Posterior vena cava (tissue), 2 donors: ENCODE results near the gene LAMB4. TPM values are rescaled to one million over a fixed set of nuclear protein-coding genes. Genes with fewer than 3 reads are reported as not detected.
"Not testable (repeated sequence)": the region's sequence is repeated elsewhere in the genome, so short reads cannot be mapped to it uniquely, and the experiment has no call there.

Experiments used
- DNase-seq: peaks from one replicate; pipeline ENCODE4 v3.0.0-alpha.2; 2020; ENCODE audit warnings: low spot score
- intact Hi-C, 2 donors: fragments of 100-400 bp; cut with DNase I; formaldehyde crosslinking; loops; one replicate each; pipeline versions ENCODE4 v1.14.1 to v1.14.2; 2022 to 2023
- total RNA-seq, 2 donors: library from RNA; stranded (reverse); fragmentation: NEBNext Ultra II Directional; extraction: Animal tissue kit (Norgen Biotek cat#: 25700); gene quantifications; one replicate each; pipeline ENCODE4 v1.2.1, GENCODE V29; 2021
- donor health status: DM: yes; HTN: yes; CAD: no.
- donor health status: DM: yes; HTN: yes; CAD: no.

The LAMB4 gene
- total RNA-seq, 2 donors from 2014 or later: 0.37 TPM; not detected in 1

DNA sequence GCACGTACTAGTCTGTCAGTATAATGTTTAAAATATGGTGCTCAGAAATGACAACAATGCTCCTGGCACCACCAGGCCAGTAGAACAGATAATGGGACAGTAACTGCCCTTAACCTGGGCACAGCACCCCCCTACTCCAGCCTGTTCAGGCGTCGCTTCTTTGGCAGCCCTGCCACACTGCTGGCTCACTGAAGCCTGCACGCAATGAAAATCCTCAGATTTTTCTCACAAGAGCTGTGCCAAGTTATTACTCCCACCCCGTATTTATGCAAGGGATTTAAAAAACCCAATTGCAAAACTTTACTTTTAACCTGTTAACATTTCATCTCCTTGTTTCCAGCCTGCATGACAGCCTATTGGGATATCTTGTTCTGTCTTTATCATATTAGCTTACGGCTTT, 70.6 kb downstream of the LAMB4 start:
- no peak for DNase-seq
- intact Hi-C loops: loop anchor here in 1 of 2 donors (10.0 kb wide), 1 partner anchor 75 kb away; the partner anchor contains the start of gene LAMB4

DNA sequence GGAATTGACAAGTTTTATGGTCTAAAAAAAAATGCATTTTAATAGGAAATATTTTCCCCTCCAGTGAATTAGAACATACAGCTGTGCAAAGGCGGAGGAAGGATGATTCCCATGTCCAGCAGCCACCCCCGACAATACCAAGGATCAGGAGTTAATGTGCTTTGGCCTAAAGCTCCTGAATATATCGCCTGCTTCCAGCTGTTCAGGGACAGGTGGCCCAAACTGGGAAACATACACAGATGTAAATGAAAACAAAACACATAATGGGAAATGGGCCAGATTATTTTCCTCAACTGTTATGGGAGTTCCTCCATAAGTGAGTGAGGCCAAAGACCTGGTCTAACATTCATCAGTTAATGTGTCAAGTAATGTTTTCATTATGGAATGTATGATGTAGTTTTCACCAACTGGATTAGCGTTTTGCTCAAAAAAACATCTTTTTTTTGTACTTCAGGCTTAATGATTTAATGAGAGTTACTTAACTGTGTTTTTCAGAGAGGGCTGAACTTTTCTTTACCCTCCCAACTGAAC, 72.1 kb downstream of the LAMB4 start:
- intact Hi-C loops: loop anchor here in 1 of 2 donors (10.0 kb wide), 1 partner anchor 77 kb away; the partner anchor contains the start of gene LAMB4
- DNase-seq: no peak

DNA sequence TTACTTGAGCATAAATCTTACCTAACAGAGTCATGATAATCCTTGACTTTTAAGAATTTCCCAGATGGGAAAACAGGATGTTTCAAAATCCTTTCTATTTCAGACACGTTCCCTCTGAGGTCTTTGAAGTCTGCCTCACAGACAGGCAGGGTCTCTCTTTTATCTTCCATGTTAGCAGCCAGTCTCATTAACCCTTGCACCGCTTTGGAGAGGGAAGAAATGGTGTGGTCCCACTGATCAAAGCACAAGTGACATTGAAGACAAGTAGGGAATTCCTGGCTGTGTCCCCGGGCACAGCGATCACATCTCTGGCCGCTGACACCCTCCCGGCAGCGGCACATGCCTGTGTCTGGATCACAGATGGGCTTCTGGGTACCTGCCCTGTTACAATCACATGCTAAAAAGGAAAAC, 74.5 kb downstream of the LAMB4 start:
- DNase-seq: no peak

DNA sequence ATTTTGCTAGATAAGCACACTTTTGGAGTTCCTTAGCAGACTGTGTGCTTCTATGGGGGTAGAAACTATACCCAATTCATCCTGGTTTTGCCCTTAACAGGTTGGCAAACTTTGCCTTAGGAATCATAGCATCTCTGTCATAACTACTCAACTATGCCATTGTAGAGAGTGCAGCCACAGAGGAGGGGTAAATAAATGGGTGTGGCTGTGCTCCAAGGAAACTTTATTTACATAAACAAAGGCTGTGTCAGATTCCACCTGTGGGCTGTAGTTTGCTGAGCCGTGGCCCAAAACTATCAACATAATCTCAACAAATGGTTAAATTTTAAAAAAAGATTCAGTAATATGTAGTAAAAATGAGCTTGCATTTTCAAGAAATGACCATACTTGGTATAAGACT, 75.6 kb downstream of the LAMB4 start:
- intact Hi-C loops: loop anchor here in 1 of 2 donors (10.0 kb wide), 1 partner anchor 80 kb away; the partner anchor contains the start of gene LAMB4
- DNase-seq: no peak

More for the DNA sequence above, 74.5 kb downstream of the LAMB4 start:
- intact Hi-C loops: loop anchor here in 1 of 2 donors (10.0 kb wide), 1 partner anchor 79 kb away; the partner anchor contains the start of gene LAMB4

DNA sequence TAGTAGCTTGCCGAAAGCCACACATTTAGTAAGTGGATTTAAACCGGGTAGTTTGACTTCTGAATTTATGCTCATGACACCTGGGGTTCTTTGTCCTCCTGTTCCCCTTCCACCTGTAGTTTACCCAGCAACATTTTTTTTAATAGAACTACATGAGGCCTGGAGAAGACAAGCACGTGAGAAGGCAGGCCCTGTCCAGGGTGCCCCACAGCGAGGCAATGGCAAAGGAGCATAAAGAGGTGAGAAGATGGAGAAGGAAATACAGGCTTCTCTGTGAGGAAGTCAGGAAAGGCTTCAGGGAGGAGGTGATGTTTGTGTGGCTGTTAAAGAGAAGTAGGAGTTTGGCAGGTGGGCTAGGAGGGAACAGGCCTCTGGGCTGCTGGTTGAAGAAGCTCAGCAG, 76.9 kb downstream of the LAMB4 start:
- intact Hi-C loops: loop anchor here in 1 of 2 donors (10.0 kb wide), 1 partner anchor 82 kb away; the partner anchor contains the start of gene LAMB4
- DNase-seq: no peak

DNA sequence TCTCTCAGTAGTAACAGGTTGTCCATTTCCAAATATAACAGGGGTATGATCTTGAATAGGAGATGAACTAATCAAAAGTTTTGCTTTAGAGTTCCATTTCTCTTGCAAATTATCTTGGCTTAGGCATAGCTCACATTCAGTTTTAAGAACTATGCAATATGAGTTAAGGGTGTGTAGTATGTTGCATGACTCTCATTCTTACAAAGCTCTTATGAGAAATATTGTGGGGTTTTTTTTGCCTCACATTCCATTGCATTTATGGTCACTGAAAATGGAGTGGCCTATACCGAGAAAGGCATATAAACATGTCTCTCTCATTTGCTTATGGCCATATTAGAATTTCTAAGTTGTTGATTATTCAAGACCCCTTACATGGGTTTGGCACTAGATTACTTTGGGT, 78.7 kb downstream of the LAMB4 start:
- intact Hi-C loops: loop anchor here in 1 of 2 donors (10.0 kb wide), 1 partner anchor 83 kb away; the partner anchor contains the start of gene LAMB4
- DNase-seq: no peak

DNA sequence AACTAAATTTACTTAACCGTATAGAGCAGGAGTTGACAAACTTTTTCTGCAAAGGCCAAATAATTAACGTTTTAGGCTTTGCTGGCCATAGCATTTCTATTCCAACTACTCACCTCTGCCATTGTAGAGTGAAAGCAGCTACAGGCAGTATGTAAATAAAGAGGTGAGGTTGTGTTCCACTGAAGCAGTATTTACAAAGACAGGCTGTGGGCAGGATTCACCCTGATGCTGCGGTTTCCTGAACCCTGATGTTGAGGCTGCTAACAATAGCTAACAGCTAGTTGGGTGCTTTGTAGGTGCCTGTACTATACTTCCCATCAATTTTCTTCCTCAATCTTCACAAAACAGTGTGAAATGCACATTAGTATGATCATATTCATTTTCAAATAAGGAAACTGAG, 80.2 kb downstream of the LAMB4 start:
- intact Hi-C loops: loop anchor here in 1 of 2 donors (10.0 kb wide), 1 partner anchor 85 kb away; the partner anchor contains the start of gene LAMB4
- no peak for DNase-seq

DNA sequence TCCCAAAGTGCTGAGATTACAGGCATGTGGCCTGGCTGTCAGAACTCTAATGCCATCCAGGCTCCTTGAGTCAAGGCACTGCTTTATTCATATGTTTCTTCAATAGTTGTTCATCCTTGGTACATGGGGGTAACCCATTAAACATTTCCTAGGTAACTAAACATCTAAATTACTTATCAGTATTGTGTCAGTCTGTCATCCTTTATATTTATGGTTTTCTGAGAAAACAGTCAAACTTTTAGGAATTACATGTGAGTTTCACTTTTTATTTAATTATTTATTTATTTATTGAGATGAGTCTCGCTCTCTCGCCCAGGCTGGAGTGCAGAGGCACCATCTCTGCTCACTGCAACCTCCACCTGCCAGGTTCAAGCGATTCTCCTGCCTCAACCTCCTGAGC, 81.7 kb downstream of the LAMB4 start:
- intact Hi-C loops: no loop called here

DNA sequence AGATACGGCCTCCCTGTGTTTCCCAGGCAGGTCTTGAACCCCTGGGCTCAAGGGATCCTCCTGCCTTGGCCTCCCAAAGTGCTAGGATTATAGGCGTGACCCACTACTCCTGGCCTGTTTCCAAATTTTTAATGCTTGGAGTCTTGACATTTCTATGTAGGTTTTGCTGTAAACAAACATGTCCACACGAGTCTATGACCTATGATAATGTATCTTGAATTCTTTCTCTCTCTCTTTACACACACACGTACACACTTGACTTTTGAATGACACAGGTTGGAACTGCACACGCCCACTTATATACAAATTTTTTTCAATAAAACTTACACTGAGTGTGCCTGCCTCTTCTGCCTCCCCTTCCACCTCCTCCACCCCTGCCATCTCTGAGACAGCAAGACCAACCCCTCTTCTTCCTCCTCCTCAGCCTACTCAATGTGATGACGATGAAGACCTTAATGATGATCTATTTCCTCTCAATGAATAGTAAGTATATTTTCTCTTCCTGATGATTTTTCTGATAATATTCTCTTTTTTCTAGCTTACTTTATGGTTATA, 83.1 kb downstream of the LAMB4 start:
- no peak for DNase-seq
- intact Hi-C loops: no loop called here

More for the DNA sequence above, 81.7 kb downstream of the LAMB4 start:
- DNase-seq: no peak

DNA sequence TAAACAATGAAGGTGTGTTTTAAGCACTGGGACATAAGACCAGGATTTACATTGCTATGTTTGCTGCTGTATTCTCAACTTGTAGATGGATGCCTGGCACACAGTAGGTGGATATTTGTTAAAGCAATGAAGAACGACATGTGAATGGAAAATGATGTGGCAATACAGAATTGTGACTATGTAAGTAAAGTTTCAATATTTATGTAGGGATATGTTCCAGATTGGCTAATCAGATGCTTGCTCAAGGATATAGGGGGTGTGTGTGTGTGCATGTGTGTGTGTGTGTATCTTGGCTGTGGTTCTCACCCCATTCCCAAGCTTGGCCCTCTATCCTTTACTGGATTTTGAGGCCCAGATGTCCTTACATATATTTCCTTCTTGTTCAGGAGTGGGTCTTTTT, 84.5 kb downstream of the LAMB4 start:
- intact Hi-C loops: no loop called here
- DNase-seq: no peak

DNA sequence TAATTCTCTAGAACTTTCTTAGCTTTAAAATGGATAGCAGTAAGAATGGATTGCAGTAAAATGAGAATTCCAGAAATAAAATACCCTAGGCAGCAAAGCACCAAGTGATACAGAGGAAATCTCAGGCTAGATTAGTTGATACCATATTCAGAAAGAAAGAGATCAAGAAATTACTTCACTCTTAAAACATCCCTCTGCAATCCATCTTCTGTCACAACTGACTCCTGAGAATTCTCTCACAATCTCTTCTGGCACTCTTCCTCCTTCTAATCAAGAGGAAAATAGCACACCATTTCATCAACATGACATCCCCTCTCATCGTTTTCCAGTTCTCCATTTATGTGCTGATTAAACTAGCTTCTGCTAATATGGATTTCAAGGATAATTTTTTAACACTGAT, 85.0 kb downstream of the LAMB4 start:
- intact Hi-C loops: no loop called here
- no peak for DNase-seq

DNA sequence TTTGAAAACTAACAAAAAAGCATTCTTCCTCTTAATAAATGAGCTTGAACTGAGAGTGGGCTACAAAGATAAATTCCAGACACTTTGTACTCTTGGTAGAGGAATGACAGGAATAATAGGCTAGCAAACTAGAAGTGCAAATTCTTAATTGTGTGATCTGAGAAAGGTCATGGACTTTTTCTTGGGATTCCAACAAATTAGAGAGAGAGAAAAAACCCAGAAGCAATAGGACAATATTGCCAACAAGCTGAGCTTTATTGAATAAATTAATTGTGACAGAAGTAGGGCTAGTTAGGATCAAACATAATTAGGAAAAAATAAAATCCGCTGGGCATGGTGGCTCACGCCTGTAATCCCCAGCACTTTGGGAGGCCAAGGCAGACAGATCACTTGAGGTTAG, 85.8 kb downstream of the LAMB4 start:
- intact Hi-C loops: no loop called here

DNA sequence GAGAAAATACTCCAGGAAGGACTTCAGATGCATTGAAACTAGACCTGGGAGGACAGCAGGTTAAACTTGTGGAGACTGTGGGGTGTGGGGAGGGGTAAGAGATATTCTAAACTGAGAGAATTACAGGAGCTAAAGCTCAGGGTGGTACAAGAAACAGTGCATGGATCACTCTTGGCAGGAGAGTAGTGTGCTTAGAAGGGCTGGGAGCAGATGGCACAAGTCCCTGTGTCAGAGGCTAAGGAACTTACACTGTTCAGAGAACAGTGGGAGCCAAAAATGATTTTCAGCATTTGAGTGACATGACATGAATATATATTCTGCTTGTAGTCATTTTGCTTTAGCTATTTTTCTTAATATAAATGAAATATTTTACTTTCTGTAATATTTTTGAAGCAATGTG, 91.2 kb downstream of the LAMB4 start:
- intact Hi-C loops: no loop called here
- DNase-seq: no peak

More for the DNA sequence above, 85.8 kb downstream of the LAMB4 start:
- no peak for DNase-seq

DNA sequence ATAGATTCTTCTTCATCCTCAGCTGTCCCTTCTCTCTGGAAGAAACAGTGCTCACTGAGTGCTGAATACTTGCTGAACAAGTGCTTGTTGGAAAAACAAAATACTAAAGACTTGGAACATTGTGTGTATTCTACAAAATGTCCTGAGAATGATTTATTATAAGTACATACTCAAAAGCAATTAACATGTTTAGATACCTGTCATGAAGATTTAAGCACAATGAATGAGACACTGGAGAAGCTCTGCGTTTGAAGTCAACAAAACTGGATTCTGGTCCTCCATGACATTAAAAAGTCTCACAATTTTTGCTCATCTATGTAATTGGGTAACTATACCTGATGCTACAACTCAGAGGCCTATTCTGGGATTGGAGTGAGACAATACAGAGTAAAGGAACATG, 92.4 kb downstream of the LAMB4 start:
- no peak for DNase-seq
- intact Hi-C loops: no loop called here

DNA sequence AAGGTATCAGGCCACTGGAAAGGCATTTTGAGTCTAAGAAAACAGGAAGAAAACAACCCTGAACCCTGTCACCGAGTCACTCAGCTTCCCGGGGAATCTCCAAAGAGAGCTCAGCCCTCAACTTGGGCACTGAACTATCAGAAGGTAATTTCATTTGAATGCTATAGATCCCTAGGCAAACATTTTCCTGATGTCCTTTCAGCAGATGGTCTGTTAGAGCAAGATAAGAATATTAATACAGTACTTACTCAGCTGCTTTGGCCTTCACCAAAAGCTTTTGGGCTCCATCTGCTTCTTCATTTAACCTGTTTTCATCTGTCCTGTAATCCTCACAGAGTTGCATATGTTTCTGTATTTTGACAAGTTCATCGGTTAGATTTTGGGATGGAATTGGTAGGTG, 93.0 kb downstream of the LAMB4 start:
- intact Hi-C loops: no loop called here
- DNase-seq: no peak

DNA sequence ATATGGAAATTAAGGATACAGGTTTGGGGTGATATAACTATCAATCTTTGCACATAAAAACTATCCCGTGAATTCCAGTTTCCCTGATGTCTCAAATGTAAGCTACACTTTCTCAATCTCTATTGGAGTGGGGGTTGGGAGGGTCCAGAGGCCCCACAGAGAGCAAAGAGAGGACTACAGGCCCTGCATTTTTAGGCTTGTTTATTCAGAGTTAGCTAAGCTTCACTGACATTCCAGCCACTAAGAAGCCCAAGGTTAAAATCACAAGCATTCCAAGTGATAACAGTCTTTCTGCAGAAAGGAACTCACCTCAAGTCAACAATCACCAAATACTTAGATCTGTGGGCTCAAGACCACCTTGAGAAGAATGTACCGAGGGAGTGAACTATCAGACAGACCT, 95.6 kb downstream of the LAMB4 start:
- intact Hi-C loops: no loop called here
- DNase-seq: no peak

DNA sequence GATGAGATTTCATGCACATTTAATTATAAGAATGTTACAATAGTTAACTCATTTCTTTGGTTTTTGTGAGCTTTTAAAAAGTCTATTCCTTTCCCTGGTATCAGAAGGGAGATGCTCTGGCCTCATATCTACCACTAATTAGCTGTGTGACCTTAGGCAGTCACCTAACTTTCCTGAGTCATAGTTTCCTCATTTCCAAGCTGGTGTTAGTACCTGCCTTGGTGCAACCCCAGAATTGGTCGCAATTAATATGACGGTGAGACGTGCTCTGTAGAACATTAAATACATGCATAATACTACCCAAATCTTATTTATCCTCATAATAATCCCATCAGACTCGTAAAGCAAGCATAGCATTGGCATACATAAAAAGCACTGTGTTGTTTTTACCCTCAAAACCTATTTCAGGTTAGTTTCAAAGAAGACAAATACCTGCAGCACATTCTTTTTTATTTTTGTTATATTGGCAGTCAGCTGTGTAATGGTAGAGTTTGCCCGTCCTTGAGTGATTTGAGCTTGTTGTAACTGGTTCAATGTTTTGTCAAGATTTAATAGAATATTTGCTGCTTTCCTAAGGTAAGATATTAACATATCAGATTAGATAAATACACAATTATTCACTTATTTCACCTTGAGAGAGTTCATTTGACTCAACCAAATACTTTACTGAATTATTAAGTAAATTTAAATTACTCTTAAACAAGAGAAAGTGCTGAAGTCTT, 96.2 kb downstream of the LAMB4 start:
- intact Hi-C loops: no loop called here
- DNase-seq: no peak

DNA sequence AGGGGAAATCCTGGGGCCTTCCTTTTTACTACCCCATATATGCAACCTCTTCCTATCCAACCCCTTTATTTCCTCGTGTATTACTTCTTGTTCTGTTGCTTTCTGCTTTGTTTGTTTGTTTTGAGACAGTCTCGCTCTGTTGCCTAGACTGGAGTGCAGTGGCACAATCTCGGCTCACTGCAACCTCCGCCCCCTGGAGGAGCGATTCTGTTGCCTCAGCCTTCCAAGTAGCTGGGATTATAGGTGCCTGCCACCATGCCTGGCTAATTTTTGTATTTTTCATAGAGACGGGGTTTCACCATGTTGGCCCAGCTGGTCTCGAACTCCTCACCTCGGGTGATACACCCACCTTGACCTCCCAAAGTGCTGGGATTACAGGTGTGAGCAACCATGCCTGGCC, 96.9 kb downstream of the LAMB4 start:
- DNase-seq, intact Hi-C loops: not testable (repeated sequence)

DNA sequence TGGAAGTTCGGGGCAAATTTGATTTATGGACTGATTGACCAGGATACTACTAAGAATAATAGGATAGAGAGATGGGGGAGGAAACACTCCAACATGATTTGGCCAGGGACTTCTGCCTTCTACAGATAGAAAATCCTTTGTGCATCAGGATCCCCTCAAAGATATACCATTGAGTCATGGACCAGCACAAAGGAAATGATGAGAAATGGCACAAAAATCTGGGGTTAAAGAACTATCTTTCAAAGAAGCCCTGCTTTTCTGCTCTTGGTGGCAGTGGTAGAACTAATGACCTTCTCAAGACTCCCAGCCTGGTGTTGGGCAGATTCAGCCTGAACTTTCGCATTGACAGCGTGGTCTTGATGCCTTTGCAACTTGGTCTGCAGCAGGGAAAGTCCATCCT, 99.6 kb downstream of the LAMB4 start:
- no peak for DNase-seq
- intact Hi-C loops: no loop called here

DNA sequence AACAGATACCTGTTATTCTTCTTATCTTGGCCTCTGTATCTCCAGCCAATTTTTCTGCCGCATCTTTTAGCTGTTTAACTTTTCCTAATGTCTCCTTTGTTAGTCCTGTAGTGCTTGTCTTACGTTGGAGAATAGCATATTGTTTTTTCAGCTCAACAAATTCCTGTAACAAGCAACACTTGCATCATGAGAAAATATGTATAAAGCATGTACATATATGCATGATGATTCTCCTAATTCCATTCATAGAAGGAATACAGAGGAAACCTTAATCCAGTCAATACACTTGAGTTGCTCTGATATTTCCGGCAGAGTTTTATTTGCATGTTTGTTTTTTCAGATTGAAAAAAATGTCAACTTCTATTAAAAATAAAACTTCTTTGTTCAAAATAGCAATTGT, 101.1 kb downstream of the LAMB4 start:
- intact Hi-C loops: no loop called here
- DNase-seq: no peak
